HL-60 (cell line): Measurements from ENCODE around the gene RUNX1.
A peak's percentile ranks its signal among the peaks of the same experiment; 100 is the strongest.

Source experiments
- DNase-seq, 2 experiments: peaks; one replicate each; pipeline ENCODE4 v3.0.0-alpha.2; 2010 to 2020; ENCODE audit warnings: low read depth in 1 of 2, low spot score in 1 of 2
- H3K27ac ChIP-seq: fragments of 250-450 bp; sonication (Bioruptor Pico); replicated peaks from 2 replicates; pipeline ENCODE4 v1.5.1; 2020; ENCODE audit warnings: mild to moderate bottlenecking, moderate library complexity
- H3K27me3 ChIP-seq: fragments of 250-450 bp; sonication (Bioruptor Pico); 2 replicates; pipeline ENCODE4 v1.5.1; 2021; ENCODE audit warnings: mild to moderate bottlenecking, moderate library complexity; ENCODE audit not compliant: insufficient read depth, poor library complexity, severe bottlenecking
- H3K4me3 ChIP-seq: replicated peaks from 2 replicates; pipeline ENCODE4 v1.5.1; 2011; ENCODE audit warnings: mild to moderate bottlenecking, control low read depth, low read length; ENCODE audit not compliant: insufficient read depth
- GABPA ChIP-seq: IDR thresholded peaks from 2 replicates; pipeline ENCODE4 v1.6.1; 2012; ENCODE audit warnings: low read depth
- POLR2AphosphoS5 ChIP-seq: IDR thresholded peaks from 2 replicates; pipeline ENCODE4 v1.6.1; 2012; ENCODE audit warnings: low read depth
- REST ChIP-seq: IDR thresholded peaks from 2 replicates; pipeline ENCODE4 v1.6.1; 2012; ENCODE audit warnings: low read depth; ENCODE audit not compliant: insufficient replicate concordance
- SPI1 ChIP-seq: IDR thresholded peaks from 2 replicates; pipeline ENCODE4 v1.6.1; 2012; ENCODE audit warnings: low read depth, mild to moderate bottlenecking, borderline replicate concordance
- TF ChIP-seq, protein P1 (sequence below): IDR thresholded peaks from one replicate; pipeline ENCODE4 v1.5.1; 2011; ENCODE audit warnings: low read length, control low read depth, inconsistent platforms; ENCODE audit not compliant: insufficient read depth

The RUNX1 gene

DNA sequence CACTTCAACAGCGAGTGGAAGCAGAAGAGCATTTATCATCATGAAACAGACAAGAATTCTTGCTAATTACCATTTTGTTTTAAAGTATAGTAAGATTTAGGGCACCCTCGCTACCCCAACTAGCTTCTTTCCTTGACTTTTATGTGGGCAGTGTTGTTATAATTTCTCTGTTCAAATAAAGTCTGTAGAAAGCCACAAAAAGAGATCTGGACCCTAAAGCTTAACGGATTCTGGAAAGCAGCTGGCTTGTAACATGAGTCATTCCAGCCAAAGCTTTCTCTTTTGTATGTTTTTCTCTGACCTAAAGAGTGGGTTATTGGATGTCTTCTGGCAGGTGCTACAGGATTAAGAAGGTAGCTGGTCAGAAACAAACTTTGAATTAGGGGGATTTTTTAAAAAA lies 37.4 kb downstream of the RUNX1 start:
- H3K27me3 ChIP-seq, result no peaks in the 10 kb centered on the region
- H3K4me3 ChIP-seq, result no peak overlapping the region
- TF ChIP-seq GABPA, result no peak
- TF ChIP-seq SPI1, result no peak
- TF ChIP-seq REST, result no peak
- TF ChIP-seq POLR2AphosphoS5, result no peak
- TF ChIP-seq, protein P1, sequence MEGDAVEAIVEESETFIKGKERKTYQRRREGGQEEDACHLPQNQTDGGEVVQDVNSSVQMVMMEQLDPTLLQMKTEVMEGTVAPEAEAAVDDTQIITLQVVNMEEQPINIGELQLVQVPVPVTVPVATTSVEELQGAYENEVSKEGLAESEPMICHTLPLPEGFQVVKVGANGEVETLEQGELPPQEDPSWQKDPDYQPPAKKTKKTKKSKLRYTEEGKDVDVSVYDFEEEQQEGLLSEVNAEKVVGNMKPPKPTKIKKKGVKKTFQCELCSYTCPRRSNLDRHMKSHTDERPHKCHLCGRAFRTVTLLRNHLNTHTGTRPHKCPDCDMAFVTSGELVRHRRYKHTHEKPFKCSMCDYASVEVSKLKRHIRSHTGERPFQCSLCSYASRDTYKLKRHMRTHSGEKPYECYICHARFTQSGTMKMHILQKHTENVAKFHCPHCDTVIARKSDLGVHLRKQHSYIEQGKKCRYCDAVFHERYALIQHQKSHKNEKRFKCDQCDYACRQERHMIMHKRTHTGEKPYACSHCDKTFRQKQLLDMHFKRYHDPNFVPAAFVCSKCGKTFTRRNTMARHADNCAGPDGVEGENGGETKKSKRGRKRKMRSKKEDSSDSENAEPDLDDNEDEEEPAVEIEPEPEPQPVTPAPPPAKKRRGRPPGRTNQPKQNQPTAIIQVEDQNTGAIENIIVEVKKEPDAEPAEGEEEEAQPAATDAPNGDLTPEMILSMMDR, result no peak
- H3K27ac ChIP-seq, result no peak overlapping the region
- DNase-seq, result no peak

DNA sequence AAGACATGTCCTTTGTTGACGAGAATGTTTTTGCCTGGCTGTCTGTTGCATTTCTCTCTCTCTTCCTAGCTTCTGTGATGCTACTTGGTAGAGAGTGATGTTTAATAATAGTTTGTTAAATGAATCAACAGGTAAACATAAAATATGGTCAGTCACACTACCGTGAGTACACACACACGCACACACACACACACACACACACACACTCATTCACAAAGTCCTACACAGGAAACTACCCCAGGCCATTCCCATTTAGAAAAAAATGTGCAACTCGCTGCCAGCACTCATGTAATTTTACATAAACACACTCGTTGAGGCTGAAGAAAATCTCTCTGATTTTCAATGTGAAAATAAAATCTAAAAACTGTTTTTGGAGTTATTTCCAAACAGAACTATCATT lies 38.7 kb downstream of the RUNX1 start:
- Histone ChIP-seq H3K4me3 (no peak overlapping the region), H3K27ac (no peak overlapping the region), H3K27me3 (no peaks in the 10 kb centered on the region)
- no peak for DNase-seq
- TF ChIP-seq SPI1 (no peak), POLR2AphosphoS5 (no peak), GABPA (no peak), REST (no peak)
- TF ChIP-seq, protein P1, result no peak

GRCh38 chr21:35007348-35007747 lies 41.8 kb downstream of the RUNX1 start:
- Histone ChIP-seq H3K27ac (no peak overlapping the region), H3K27me3 (no peaks in the 10 kb centered on the region), H3K4me3 (no peak overlapping the region)
- peak in 1 of 2 experiments; percentile 18 for DNase-seq
- TF ChIP-seq GABPA (no peak), SPI1 (peak; percentile 57; the same call in 1 of the 2 replicates)

GRCh38 chr21:35006771-35007170 lies 42.3 kb downstream of the RUNX1 start:
- DNase-seq, result no peak
- TF ChIP-seq POLR2AphosphoS5 (no peak), SPI1 (no peak), REST (no peak), GABPA (no peak)
- TF ChIP-seq, protein P1, result no peak
- H3K27ac ChIP-seq, result no peak overlapping the region
- H3K27me3 ChIP-seq, result no peaks in the 10 kb centered on the region
- H3K4me3 ChIP-seq, result no peak overlapping the region
